ENCODE data around the gene IGF1.

Gene IGF1

GRCh38 chr12:102437511-102437910 lies 42.9 kb downstream of the IGF1 start:
- no peak overlapping the region for H3K27ac ChIP-seq
- no peak for DNase-seq
- TF ChIP-seq CTCF (IDR thresholded peaks at IDR 0.05; ENCODE audit: low read depth, low read length, missing control alignments), result no peak
- H3K4me3 ChIP-seq (ENCODE audit: low read depth, low read length), result no peak overlapping the region
- in situ Hi-C loops (cut with HindIII; ENCODE audit: low pct_ligation_motif_present, low sequenced_read_pairs), result no loop called here
- H3K36me3 ChIP-seq (replicated peaks), result no peaks in the 10 kb centered on the region
- no peaks in the 10 kb centered on the region for H3K27me3 ChIP-seq (replicated peaks)

GRCh38 chr12:102436867-102437266 lies 43.5 kb downstream of the IGF1 start:
- Histone ChIP-seq H3K27me3 (replicated peaks) (no peaks in the 10 kb centered on the region), H3K4me3 (ENCODE audit: low read depth, low read length) (no peak overlapping the region), H3K27ac (no peak overlapping the region), H3K36me3 (replicated peaks) (no peaks in the 10 kb centered on the region)
- TF ChIP-seq CTCF (IDR thresholded peaks at IDR 0.05; ENCODE audit: low read depth, low read length, missing control alignments), result no peak
- in situ Hi-C loops (cut with HindIII; ENCODE audit: low pct_ligation_motif_present, low sequenced_read_pairs), result no loop called here
- DNase-seq, result no peak

GRCh38 chr12:102435827-102436436 lies 44.4 kb downstream of the IGF1 start:
- H3K27me3 ChIP-seq (replicated peaks), result no peaks in the 10 kb centered on the region
- H3K36me3 ChIP-seq (replicated peaks), result no peaks in the 10 kb centered on the region
- no peak overlapping the region for H3K4me3 ChIP-seq (ENCODE audit: low read depth, low read length)
- no peak overlapping the region for H3K27ac ChIP-seq
- TF ChIP-seq CTCF (IDR thresholded peaks at IDR 0.05; ENCODE audit: low read depth, low read length, missing control alignments), result no peak
- DNase-seq, result no peak
- in situ Hi-C loops (cut with HindIII; ENCODE audit: low pct_ligation_motif_present, low sequenced_read_pairs), result no loop called here

GRCh38 chr12:102433304-102433703 lies 47.1 kb downstream of the IGF1 start:
- in situ Hi-C loops (cut with HindIII; ENCODE audit: low pct_ligation_motif_present, low sequenced_read_pairs), result no loop called here
- Histone ChIP-seq H3K27me3 (replicated peaks) (no peaks in the 10 kb centered on the region), H3K4me3 (ENCODE audit: low read depth, low read length) (no peak overlapping the region), H3K36me3 (replicated peaks) (no peaks in the 10 kb centered on the region), H3K27ac (no peak overlapping the region)
- no peak for TF ChIP-seq CTCF (IDR thresholded peaks at IDR 0.05; ENCODE audit: low read depth, low read length, missing control alignments)
- no peak for DNase-seq

GRCh38 chr12:102430661-102431060 lies 49.7 kb downstream of the IGF1 start:
- H3K4me3 ChIP-seq (ENCODE audit: low read depth, low read length), result no peak overlapping the region
- in situ Hi-C loops (cut with HindIII; ENCODE audit: low pct_ligation_motif_present, low sequenced_read_pairs), result no loop called here
- no peak for DNase-seq
- no peaks in the 10 kb centered on the region for H3K27me3 ChIP-seq (replicated peaks)
- H3K27ac ChIP-seq, result no peak overlapping the region
- no peaks in the 10 kb centered on the region for H3K36me3 ChIP-seq (replicated peaks)
- TF ChIP-seq CTCF (IDR thresholded peaks at IDR 0.05; ENCODE audit: low read depth, low read length, missing control alignments), result no peak
